Muscle of leg (tissue), 11 donors: ENCODE measurements around the gene FRRS1. TPM values are rescaled to one million over a fixed set of nuclear protein-coding genes. Genes with fewer than 3 reads are reported as not detected.

Experiments used
- DNase-seq: peaks from one replicate; pipeline ENCODE4 v3.0.0; 2013
- H3K27ac ChIP-seq: one replicate; pipeline ENCODE4 v1.5.1; 2013; ENCODE audit warnings: mild to moderate bottlenecking, low read length, control low read depth
- H3K27me3 ChIP-seq: one replicate; pipeline ENCODE4 v1.6.1; 2013; ENCODE audit warnings: low read length; ENCODE audit not compliant: control insufficient read depth, insufficient read depth
- H3K36me3 ChIP-seq: one replicate; pipeline ENCODE4 v1.6.1; 2013; ENCODE audit warnings: low read length; ENCODE audit not compliant: control insufficient read depth, insufficient read depth
- H3K4me1 ChIP-seq: one replicate; pipeline ENCODE4 v1.6.1; 2013; ENCODE audit warnings: low read length; ENCODE audit not compliant: control insufficient read depth, insufficient read depth
- H3K4me3 ChIP-seq: one replicate; pipeline ENCODE4 v1.5.1; 2013; ENCODE audit warnings: low read length, control low read depth
- H3K9me3 ChIP-seq: replicated peaks from 2 replicates; pipeline ENCODE4 v1.6.1; 2013; ENCODE audit warnings: low read depth, low read length; ENCODE audit not compliant: control insufficient read depth
- whole genome bisulfite sequencing: methylation state at CpG from one replicate; pipeline ENCODE4 v1.1.5; 2013; ENCODE audit warnings: missing lambda C conversion rate; ENCODE audit not compliant: insufficient coverage; 5-methylcytosine and 5-hydroxymethylcytosine counted together
- polyA plus RNA-seq, 8 donors: library from polyadenylated mRNA; unstranded; fragments of 120-200 nt; gene quantifications; one replicate each; pipeline versions ENCODE4 v1.2.1 to v1.2.3, GENCODE V29; 2013; ENCODE audit warnings: inconsistent platforms in 1 of 8, low replicate concordance in 1 of 8; ENCODE audit not compliant: insufficient read length in 8 of 8, insufficient read depth in 1 of 8
- total RNA-seq: library from RNA; stranded (reverse); fragments of 120-200 nt; gene quantifications from one replicate; pipeline ENCODE4 v1.2.4, GENCODE V29; 2013

FRRS1 gene
- total and polyA plus RNA-seq, 9 donors, result 2.5 to 6.5 (median 3.6) TPM

- Histone ChIP-seq H3K27me3 (no peaks in the 10 kb centered on the region), H3K4me1 (peaks cover 17% of the 10 kb centered on the region), H3K9me3 (no peaks in the 10 kb centered on the region), H3K36me3 (peaks cover 7% of the 10 kb centered on the region), H3K27ac (no peak overlapping the region), H3K4me3 (no peak overlapping the region)
- WGBS, result 71% methylated on average over 1 of the region's 4 CpGs
- DNase-seq, result no peak
These were observed 84.1 kb downstream of the FRRS1 start for GRCh38 chr1:99682291-99682751.

GRCh38 chr1:99681583-99681982 lies 84.9 kb downstream of the FRRS1 start:
- H3K27ac ChIP-seq, result no peak overlapping the region
- no peak for DNase-seq
- H3K4me1 ChIP-seq, result peaks cover 17% of the 10 kb centered on the region
- no peak overlapping the region for H3K4me3 ChIP-seq
- H3K36me3 ChIP-seq, result peaks cover 8% of the 10 kb centered on the region
- H3K27me3 ChIP-seq, result no peaks in the 10 kb centered on the region
- no peaks in the 10 kb centered on the region for H3K9me3 ChIP-seq
- 64% methylated on average over 1 of the region's 3 CpGs for WGBS

- Histone ChIP-seq H3K27ac (no peak overlapping the region), H3K36me3 (peaks cover 8% of the 10 kb centered on the region), H3K9me3 (no peaks in the 10 kb centered on the region), H3K27me3 (no peaks in the 10 kb centered on the region), H3K4me3 (no peak overlapping the region), H3K4me1 (peaks cover 11% of the 10 kb centered on the region)
- no CpG with 5 or more reads among the region's 1 CpG for WGBS
- DNase-seq, result no peak
These were observed 86.2 kb downstream of the FRRS1 start for GRCh38 chr1:99680270-99680669.

- Histone ChIP-seq H3K4me3 (no peak overlapping the region), H3K36me3 (peaks cover 3% of the 10 kb centered on the region), H3K4me1 (peaks cover 6% of the 10 kb centered on the region), H3K9me3 (no peaks in the 10 kb centered on the region), H3K27me3 (no peaks in the 10 kb centered on the region), H3K27ac (no peak overlapping the region)
- WGBS, result no CpG with 5 or more reads among the region's 2 CpGs
- DNase-seq, result peak; percentile 32
These were observed 89.0 kb downstream of the FRRS1 start for GRCh38 chr1:99677416-99677815.

GRCh38 chr1:99676876-99677275 lies 89.6 kb downstream of the FRRS1 start:
- H3K27ac ChIP-seq, result no peak overlapping the region

GRCh38 chr1:99675994-99676393 lies 90.4 kb downstream of the FRRS1 start:
- DNase-seq, result no peak
- no CpG with 5 or more reads among the region's 1 CpG for WGBS
- Histone ChIP-seq H3K27ac (no peak overlapping the region), H3K4me1 (peaks cover 13% of the 10 kb centered on the region), H3K36me3 (peaks cover 6% of the 10 kb centered on the region), H3K9me3 (no peaks in the 10 kb centered on the region), H3K4me3 (no peak overlapping the region), H3K27me3 (no peaks in the 10 kb centered on the region)

More at GRCh38 chr1:99676876-99677275, 89.6 kb downstream of the FRRS1 start:
- H3K4me1 ChIP-seq, result peaks cover 10% of the 10 kb centered on the region
- no peaks in the 10 kb centered on the region for H3K9me3 ChIP-seq
- peaks cover 3% of the 10 kb centered on the region for H3K36me3 ChIP-seq
- H3K27me3 ChIP-seq, result no peaks in the 10 kb centered on the region
- no peak for DNase-seq
- H3K4me3 ChIP-seq, result no peak overlapping the region

GRCh38 chr1:99675292-99675691 lies 91.1 kb downstream of the FRRS1 start:
- Histone ChIP-seq H3K36me3 (peaks cover 8% of the 10 kb centered on the region), H3K4me1 (peaks cover 15% of the 10 kb centered on the region), H3K27ac (peak overlapping the region; percentile 0)

GRCh38 chr1:99674115-99675064 lies 92.0 kb downstream of the FRRS1 start:
- Histone ChIP-seq H3K27me3 (no peaks in the 10 kb centered on the region), H3K9me3 (no peaks in the 10 kb centered on the region), H3K27ac (peak overlapping the region; percentile 0), H3K36me3 (peaks cover 11% of the 10 kb centered on the region), H3K4me3 (no peak overlapping the region), H3K4me1 (peaks cover 15% of the 10 kb centered on the region)
- 60% methylated on average over 1 of the region's 6 CpGs for WGBS
- peak; percentile 20 for DNase-seq

More at GRCh38 chr1:99675292-99675691, 91.1 kb downstream of the FRRS1 start:
- H3K9me3 ChIP-seq, result no peaks in the 10 kb centered on the region
- no peak overlapping the region for H3K4me3 ChIP-seq
- H3K27me3 ChIP-seq, result no peaks in the 10 kb centered on the region
- DNase-seq, result peak; percentile 33

GRCh38 chr1:99673315-99673714 lies 93.1 kb downstream of the FRRS1 start:
- H3K36me3 ChIP-seq, result peaks cover 16% of the 10 kb centered on the region
- no peaks in the 10 kb centered on the region for H3K9me3 ChIP-seq
- H3K4me3 ChIP-seq, result no peak overlapping the region
- H3K27me3 ChIP-seq, result no peaks in the 10 kb centered on the region
- H3K4me1 ChIP-seq, result peaks cover 15% of the 10 kb centered on the region
- no peak overlapping the region for H3K27ac ChIP-seq
- no CpG with 5 or more reads among the region's 5 CpGs for WGBS
- DNase-seq, result peak; percentile 22

GRCh38 chr1:99672530-99673213 lies 93.8 kb downstream of the FRRS1 start:
- H3K9me3 ChIP-seq, result no peaks in the 10 kb centered on the region
- H3K4me3 ChIP-seq, result no peak overlapping the region
- H3K36me3 ChIP-seq, result peaks cover 20% of the 10 kb centered on the region
- H3K4me1 ChIP-seq, result peaks cover 15% of the 10 kb centered on the region
- H3K27ac ChIP-seq, result peak overlapping the region; percentile 31
- no peaks in the 10 kb centered on the region for H3K27me3 ChIP-seq
- 33% methylated on average over 1 of the region's 6 CpGs for WGBS
- DNase-seq, result peak; percentile 81
